Naive B cell (primary cell): ENCODE data around the gene CPHXL2. TPM values are rescaled to one million over a fixed set of nuclear protein-coding genes. Genes with fewer than 3 reads are reported as not detected.

ENCODE experiments used
- ATAC-seq, 2 donors: fragments of 150-1000 bp; cut with Tn5 transposase; 2 replicates each; pipeline ENCODE4 v1.10.0; 2021; ENCODE audit warnings: low read depth in 2 of 2, mild to moderate bottlenecking in 2 of 2, moderate library complexity in 2 of 2
- DNase-seq: peaks from one replicate; pipeline ENCODE4 v3.0.0; 2022
- H3K27ac Mint-ChIP-seq, 6 donors: one replicate each; pipeline ENCODE4 v1.8.0; 2020 to 2022; ENCODE audit warnings: mild to moderate bottlenecking in 6 of 6, mixed read lengths in 6 of 6, moderate library complexity in 5 of 6, inconsistent platforms in 2 of 6
- H3K27me3 Mint-ChIP-seq, 3 donors: one replicate each; pipeline ENCODE4 v1.8.0; 2021 to 2022; ENCODE audit warnings: mixed read lengths in 3 of 3, mild to moderate bottlenecking in 1 of 3
- H3K36me3 Mint-ChIP-seq, 2 donors: one replicate each; pipeline ENCODE4 v1.8.0; 2020 to 2022; ENCODE audit warnings: mixed read lengths in 2 of 2, inconsistent platforms in 1 of 2, mild to moderate bottlenecking in 1 of 2
- H3K4me1 Mint-ChIP-seq, 3 donors: one replicate each; pipeline ENCODE4 v1.8.0; 2020 to 2022; ENCODE audit warnings: mixed read lengths in 3 of 3, inconsistent platforms in 1 of 3, mild to moderate bottlenecking in 1 of 3, moderate library complexity in 1 of 3
- H3K4me3 Mint-ChIP-seq, 8 donors: one replicate each; pipeline ENCODE4 v1.8.0; 2020 to 2022; ENCODE audit warnings: mild to moderate bottlenecking in 8 of 8, mixed read lengths in 8 of 8, moderate library complexity in 8 of 8, inconsistent platforms in 2 of 8
- H3K9me3 Mint-ChIP-seq, 7 donors: one replicate each; pipeline ENCODE4 v1.8.0; 2020 to 2022; ENCODE audit warnings: mixed read lengths in 7 of 7, mild to moderate bottlenecking in 5 of 7, inconsistent platforms in 2 of 7, moderate library complexity in 1 of 7
- polyA plus RNA-seq, 6 donors: library from polyadenylated mRNA; unstranded; fragments of 300-500 nt; fragmentation: Illumina TruSeq; gene quantifications; one replicate each; pipeline ENCODE4 v1.2.3, GENCODE V29; 2021; ENCODE audit warnings: low read depth in 6 of 6

Gene CPHXL2
- polyA plus RNA-seq, 6 donors from 2014 or later, result not detected

DNA sequence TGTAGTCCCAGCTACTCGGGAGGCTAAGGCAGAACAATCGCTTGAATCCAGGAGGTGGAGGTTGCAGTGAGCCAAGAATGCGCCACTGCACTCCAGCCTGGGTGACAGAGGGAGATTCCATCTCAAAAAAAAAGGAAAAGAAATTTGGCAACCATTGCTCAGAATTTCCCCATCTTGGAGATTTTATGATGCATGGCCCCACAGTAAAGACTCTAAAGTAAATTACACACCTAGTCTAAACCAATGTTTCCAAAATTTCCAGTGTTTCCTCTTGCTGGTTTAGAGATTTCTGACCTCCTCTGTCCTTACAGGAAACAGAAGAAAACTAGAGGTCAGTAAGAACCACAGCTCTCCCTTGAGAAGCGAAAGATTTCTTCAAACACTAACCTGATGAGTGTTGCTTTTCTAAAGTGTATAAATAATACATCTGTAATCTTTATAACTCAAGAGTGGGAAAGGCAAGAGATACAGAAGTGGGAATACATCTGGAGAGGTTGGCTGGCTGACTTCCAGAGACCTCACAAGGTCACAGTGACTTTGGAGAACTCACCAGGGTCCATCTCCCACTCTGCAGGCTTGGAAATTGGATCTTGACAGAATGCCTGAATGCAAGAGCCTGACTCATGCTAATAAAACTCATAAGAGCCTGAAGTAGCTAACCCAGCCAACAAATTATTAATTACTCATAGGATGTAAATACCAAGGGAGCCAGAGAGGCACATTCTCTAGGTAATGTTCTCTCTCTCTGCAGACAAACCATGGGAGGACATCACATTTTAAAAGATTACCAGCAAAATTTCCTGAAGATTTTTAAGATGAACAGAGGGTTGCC, 62.5 kb downstream of the CPHXL2 start:
- H3K27me3 Mint-ChIP-seq, result no peaks in the 10 kb centered on the region
- no peak overlapping the region for H3K4me3 Mint-ChIP-seq
- ATAC-seq, result no peak
- H3K4me1 Mint-ChIP-seq, result no peaks in the 10 kb centered on the region
- no peak overlapping the region for H3K27ac Mint-ChIP-seq
- DNase-seq, result no peak
- H3K36me3 Mint-ChIP-seq, result peaks cover 0 to 13% of the 10 kb centered on the region in 2 donors
- H3K9me3 Mint-ChIP-seq, result no peaks in the 10 kb centered on the region

Other genes starting within 250 kb of the CPHXL2 start
- 10 to 100 TPM; 22.6 to 36.3 (median 31.6) TPM for gene CFDP1, start 243.5 kb downstream of the CPHXL2 start, polyA plus RNA-seq
- 10 to 100 TPM; 37.3 to 51.2 (median 44.6) TPM for gene TMEM170A, start 212.3 kb downstream of the CPHXL2 start, polyA plus RNA-seq
- under 1 TPM in 2 of 6 donors, not detected in 4; 0.15 to 0.17 TPM for gene CHST6, start 181.6 kb downstream of the CPHXL2 start, polyA plus RNA-seq
- not detected for gene CHST5, start 140.9 kb downstream of the CPHXL2 start, polyA plus RNA-seq
- 1 to 10 TPM in 3 of 6 donors, under 1 TPM in 2, not detected in 1; 0.21 to 1.4 (median 1.1) TPM for gene TMEM231, start 120.8 kb downstream of the CPHXL2 start, polyA plus RNA-seq
- 100 to 1,000 TPM; 251 to 332 (median 315) TPM for gene GABARAPL2, start 110.6 kb downstream of the CPHXL2 start, polyA plus RNA-seq
- gene ADAT1, start 53.7 kb downstream of the CPHXL2 start, polyA plus RNA-seq, result 10 to 100 TPM; 27.4 to 49.7 (median 39.2) TPM
- 100 to 1,000 TPM; 164 to 243 (median 184) TPM for gene KARS1, start 29.3 kb downstream of the CPHXL2 start, polyA plus RNA-seq
- 100 to 1,000 TPM in 5 of 6 donors, 10 to 100 TPM in 1; 82.1 to 159 (median 128) TPM for gene TERF2IP, start 29.2 kb downstream of the CPHXL2 start, polyA plus RNA-seq
- under 1 TPM in 1 of 6 donors, not detected in 5; 0.34 TPM for gene DUXB, start 24.5 kb upstream of the CPHXL2 start, polyA plus RNA-seq
- not detected for gene CPHXL, start 49.5 kb upstream of the CPHXL2 start, polyA plus RNA-seq